ENCODE measurements around the gene ZBTB16.
A peak's percentile ranks its signal among the peaks of the same experiment; 100 is the strongest.

ZBTB16 gene

GRCh38 chr11:114166362-114166761 is 106.9 kb downstream of the ZBTB16 start:
- DNase-seq: no peak

DNA sequence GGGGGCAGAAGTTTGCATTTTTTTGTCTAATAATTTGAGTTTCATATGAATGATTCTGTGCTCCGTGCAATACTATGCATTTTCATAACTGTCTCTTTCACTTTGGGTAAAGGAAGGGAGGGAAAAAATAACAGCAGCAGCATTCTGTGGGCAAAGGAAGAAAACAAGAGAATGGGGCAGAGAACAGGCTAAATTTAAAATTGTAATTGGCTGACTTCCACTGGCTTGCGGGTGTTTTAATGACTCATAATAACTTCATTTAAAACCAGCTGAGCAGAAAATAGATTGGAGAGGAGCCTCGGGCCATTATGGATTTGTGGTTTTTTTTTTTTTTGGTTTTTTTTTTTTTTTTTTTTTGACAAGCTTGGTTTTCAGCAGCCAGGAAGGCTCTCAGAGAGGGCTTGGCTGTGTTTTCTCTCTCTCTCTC is 107.4 kb downstream of the ZBTB16 start:
- peak in 9 of 56 donors; percentile 19 to 68 (median 46) for DNase-seq

- no peak for DNase-seq
These were observed 107.8 kb downstream of the ZBTB16 start for GRCh38 chr11:114167355-114167754.

GRCh38 chr11:114167771-114168448 is 108.4 kb downstream of the ZBTB16 start:
- no peak for DNase-seq

DNA sequence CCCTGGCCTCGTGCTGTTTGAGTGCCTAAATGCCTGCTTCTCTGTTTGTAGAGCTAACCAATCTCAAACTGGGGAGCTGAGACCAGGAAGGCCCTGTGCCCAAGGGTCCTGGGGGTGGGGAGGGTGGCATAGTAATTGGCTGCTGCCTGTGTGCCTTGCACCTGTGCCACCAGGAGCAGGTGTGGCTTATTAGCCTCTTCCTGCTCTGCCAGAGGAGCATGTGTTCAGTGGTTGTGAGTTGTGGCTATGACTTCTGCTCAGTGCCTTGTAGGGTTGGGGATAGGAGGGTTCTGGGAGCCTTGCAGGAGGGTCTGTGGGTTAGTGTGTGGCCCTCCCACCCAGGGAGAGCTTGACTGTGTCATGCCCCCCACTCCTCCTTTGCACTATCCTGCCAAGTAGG is 109.2 kb downstream of the ZBTB16 start:
- no peak for DNase-seq

DNA sequence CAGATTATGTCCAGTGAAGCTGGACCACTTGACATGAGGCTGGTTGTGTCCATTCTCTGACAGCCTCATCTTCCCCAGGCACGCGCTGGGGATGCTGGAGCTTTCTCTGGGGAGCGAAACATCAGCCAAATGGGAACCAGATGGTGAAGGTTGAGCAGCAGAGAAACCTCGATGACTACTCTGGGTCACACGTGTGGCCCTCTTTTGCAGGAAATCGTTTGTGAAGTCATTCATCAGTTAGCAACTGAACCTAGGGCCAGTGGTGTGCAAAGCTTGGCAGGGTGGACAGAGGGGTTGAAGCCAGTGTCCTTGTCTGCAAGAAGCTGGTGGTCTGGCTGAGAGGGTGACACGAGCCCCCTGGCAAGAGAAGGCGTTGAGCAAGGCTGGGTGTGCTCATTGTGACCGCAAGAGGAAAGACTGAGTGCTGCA is 109.8 kb downstream of the ZBTB16 start:
- no peak for DNase-seq

- DNase-seq: no peak
These were observed 110.3 kb downstream of the ZBTB16 start for GRCh38 chr11:114169821-114170220.

GRCh38 chr11:114170226-114170625 is 110.7 kb downstream of the ZBTB16 start:
- no peak for DNase-seq

DNA sequence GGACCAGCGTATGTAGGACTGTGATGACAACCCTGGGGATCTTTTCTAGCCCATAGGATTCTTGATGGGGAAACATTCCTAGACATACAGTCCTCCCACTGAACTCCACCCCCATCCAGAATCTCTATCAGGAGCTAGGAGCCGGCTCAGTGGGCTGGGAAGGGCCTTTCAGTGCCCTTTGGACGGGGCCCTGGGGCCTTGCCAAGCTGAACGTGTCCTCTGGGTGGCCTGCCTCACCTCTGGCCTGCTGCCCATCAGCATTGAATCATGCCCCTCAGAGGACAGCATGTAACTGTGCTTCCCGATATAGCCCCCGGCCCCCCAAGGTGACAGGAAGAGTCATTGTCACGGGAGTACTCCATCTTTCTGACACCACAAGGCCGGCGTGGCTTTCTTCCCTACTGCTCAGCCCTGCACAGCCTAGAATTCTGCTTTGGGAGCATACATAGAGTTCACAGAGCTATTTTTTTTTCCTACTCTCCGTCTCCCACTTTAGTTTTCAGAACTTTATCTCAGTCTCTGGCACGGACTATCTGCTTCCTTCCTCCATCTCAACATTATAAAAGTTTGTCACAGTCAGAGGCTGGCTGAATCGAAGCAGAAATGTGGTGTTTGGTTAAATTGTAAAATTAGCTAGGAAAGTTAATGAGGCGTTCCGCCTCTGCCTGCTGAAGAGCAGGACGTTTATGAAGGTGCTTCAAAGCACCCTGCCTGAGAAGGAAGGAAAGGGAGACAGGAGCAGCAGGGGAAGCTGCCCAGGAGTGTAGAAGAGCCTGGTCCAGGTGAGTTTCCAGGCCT is 111.9 kb downstream of the ZBTB16 start:
- DNase-seq: peak in 1 of 56 donors; percentile 31

- no peak for DNase-seq
These were observed 112.7 kb downstream of the ZBTB16 start for GRCh38 chr11:114172055-114172861.

GRCh38 chr11:114172871-114173444 is 113.4 kb downstream of the ZBTB16 start:
- peak in 3 of 56 donors; percentile 18 to 28 (median 25) for DNase-seq

- no peak for DNase-seq
These were observed 114.3 kb downstream of the ZBTB16 start for GRCh38 chr11:114173843-114174242.

- DNase-seq: no peak
These were observed 115.4 kb downstream of the ZBTB16 start for GRCh38 chr11:114174712-114175495.

DNA sequence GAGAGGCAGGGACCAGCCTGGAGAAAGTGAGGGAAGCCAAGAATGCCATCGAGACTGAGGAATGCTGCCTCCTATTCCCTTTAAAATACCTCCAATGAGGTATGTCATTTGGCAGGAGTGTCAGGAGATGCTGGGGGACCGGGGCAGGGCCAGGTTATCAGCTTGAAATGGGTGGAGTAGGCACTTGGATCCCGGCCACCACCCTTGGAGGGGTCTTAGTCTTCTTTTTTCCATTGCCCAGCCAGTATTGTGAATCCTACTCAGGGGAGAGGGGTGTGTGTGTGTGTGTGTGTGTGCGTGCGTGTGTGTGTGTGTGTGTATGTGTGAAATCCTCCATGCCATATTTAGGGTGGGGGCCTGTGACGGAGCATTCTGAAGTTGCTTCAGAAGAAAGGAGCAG is 116.2 kb downstream of the ZBTB16 start:
- DNase-seq: no peak

GRCh38 chr11:114176321-114176720 is 116.8 kb downstream of the ZBTB16 start:
- DNase-seq: no peak

DNA sequence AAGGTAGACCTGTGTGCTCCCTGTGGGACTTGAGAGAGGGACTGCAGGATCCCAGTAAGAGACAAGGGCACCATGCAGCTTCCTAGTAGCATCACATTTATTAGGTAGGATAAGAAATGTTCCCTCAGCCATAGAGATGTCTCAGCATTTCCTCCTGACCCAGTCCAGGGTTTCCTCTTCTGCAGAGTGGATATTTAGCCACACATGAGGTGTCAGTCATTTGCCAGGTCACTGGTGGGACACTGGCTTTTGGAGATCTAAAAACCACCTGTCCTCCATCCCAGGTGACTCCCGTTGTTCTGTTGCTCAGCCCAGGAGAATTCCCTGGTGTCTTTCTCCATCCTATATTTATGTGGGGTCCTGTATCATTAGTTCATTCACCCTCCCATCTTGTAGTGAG is 119.1 kb downstream of the ZBTB16 start:
- no peak for DNase-seq

DNA sequence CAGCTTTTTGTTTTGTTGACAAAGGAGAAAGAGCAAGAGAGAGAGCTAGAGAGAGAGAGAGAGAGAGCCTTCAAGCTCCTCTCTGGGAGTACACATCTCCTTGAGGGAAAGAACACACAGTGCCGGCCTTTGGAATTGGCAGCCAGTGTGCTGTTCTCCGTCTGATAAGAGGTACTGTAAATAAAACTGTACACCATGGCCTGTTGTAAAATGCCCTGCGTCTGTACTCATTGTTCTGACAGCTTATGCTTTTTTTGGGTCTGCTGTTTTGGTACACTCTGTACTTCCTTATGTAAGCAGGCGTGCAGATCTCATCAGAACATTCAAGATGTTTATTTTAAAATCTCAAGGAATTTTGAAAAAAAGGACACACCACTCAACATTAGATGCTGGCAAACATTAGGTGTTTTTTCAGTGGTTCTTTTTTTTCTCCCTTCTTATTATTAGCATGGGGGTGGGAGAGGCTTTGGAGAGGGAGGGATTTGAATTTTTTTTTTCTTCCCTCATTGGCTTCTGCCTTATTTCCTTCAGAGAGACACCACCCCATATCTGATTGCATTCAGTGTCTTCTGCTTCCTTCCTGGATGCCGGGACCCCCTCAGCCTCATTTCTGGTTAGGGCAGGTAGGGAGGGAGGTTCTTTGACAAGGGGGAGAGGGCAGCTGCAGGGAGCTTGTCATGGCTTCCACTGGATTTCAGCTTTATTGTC is 119.9 kb downstream of the ZBTB16 start:
- DNase-seq: peak in 9 of 56 donors; percentile 25 to 63 (median 37)

- DNase-seq: peak in 17 of 56 donors; percentile 19 to 61 (median 29)
These were observed 121.0 kb downstream of the ZBTB16 start for GRCh38 chr11:114180301-114181055.

GRCh38 chr11:114181195-114181594 is 121.7 kb downstream of the ZBTB16 start:
- no peak for DNase-seq

All from nucleus accumbens (tissue), 56 donors.